A204.1 (cell line): Measurements from ENCODE around the gene OXTR.
"Not testable (repeated sequence)": the region's sequence is repeated elsewhere in the genome, so short reads cannot be mapped to it uniquely, and the experiment has no call there.

Source experiments
- FAIRE-seq: peaks from 2 replicates; lab custom pipeline; 2012; peaks lifted over from hg19 to GRCh38; lab: Jason Lieb, UNC

The OXTR gene

GRCh38 chr3:8739757-8740504 lies 29.5 kb downstream of the OXTR start:
- no peak for FAIRE-seq

GRCh38 chr3:8738639-8739038 lies 30.8 kb downstream of the OXTR start:
- no peak for FAIRE-seq

- FAIRE-seq = no peak
Observed at GRCh38 chr3:8737823-8738222, 31.6 kb downstream of the OXTR start.

GRCh38 chr3:8737301-8737700 lies 32.1 kb downstream of the OXTR start:
- FAIRE-seq = no peak

- no peak for FAIRE-seq
Observed at GRCh38 chr3:8736436-8736835, 33.0 kb downstream of the OXTR start.

- FAIRE-seq = no peak
Observed at GRCh38 chr3:8734908-8735307, 34.5 kb downstream of the OXTR start.

- FAIRE-seq = no peak
Observed at GRCh38 chr3:8734137-8734878, 35.1 kb downstream of the OXTR start.

- no peak for FAIRE-seq
Observed at GRCh38 chr3:8733332-8734094, 35.9 kb downstream of the OXTR start, which contains the start of gene CAV3. Gene CAV3, plus strand, starts transcription at chr3:8733802. Its CDS starts 75 bp downstream, at chr3:8733877.

GRCh38 chr3:8732413-8732812 lies 37.0 kb downstream of the OXTR start:
- FAIRE-seq = no peak

GRCh38 chr3:8730656-8731055 lies 38.8 kb downstream of the OXTR start:
- FAIRE-seq = no peak

- no peak for FAIRE-seq
Observed at GRCh38 chr3:8729479-8729878, 39.9 kb downstream of the OXTR start.

GRCh38 chr3:8727605-8728512 lies 41.6 kb downstream of the OXTR start:
- no peak for FAIRE-seq

- FAIRE-seq = no peak
Observed at GRCh38 chr3:8724108-8724752, 45.2 kb downstream of the OXTR start.

GRCh38 chr3:8723612-8724011 lies 45.8 kb downstream of the OXTR start:
- no peak for FAIRE-seq

- FAIRE-seq = no peak
Observed at GRCh38 chr3:8722808-8723207, 46.6 kb downstream of the OXTR start.

GRCh38 chr3:8715757-8716156 lies 53.7 kb downstream of the OXTR start:
- not testable (repeated sequence) for FAIRE-seq

GRCh38 chr3:8713901-8714759 lies 55.3 kb downstream of the OXTR start:
- FAIRE-seq = no peak

- FAIRE-seq = no peak
Observed at GRCh38 chr3:8712908-8713255, 56.5 kb downstream of the OXTR start.

- no peak for FAIRE-seq
Observed at GRCh38 chr3:8712045-8712907, 57.1 kb downstream of the OXTR start.
